Activated T-cell treated with anti-CD3 and anti-CD28 coated beads, Interleukin-2, amount 50 U/mL, for 24 hours (primary cell): ENCODE data around the gene MAP7.
"Not testable (repeated sequence)": the region's sequence is repeated elsewhere in the genome, so short reads cannot be mapped to it uniquely, and the experiment has no call there.

Experiments
- DNase-seq: peaks from one replicate; pipeline ENCODE4 v3.0.0-alpha.2; 2020
- H3K27ac Mint-ChIP-seq: 2 replicates; pipeline ENCODE4 v1.8.0; 2020; ENCODE audit warnings: mild to moderate bottlenecking, mixed read lengths
- H3K27me3 Mint-ChIP-seq: 2 replicates; pipeline ENCODE4 v1.8.0; 2020; ENCODE audit warnings: mixed read lengths
- H3K36me3 Mint-ChIP-seq: 2 replicates; pipeline ENCODE4 v1.8.0; 2020; ENCODE audit warnings: low read depth, mixed read lengths
- H3K4me1 Mint-ChIP-seq: 2 replicates; pipeline ENCODE4 v1.8.0; 2020; ENCODE audit warnings: low read depth, mixed read lengths
- H3K4me3 Mint-ChIP-seq: 2 replicates; pipeline ENCODE4 v1.8.0; 2020; ENCODE audit warnings: mild to moderate bottlenecking, moderate library complexity, mixed read lengths
- H3K9me3 Mint-ChIP-seq: 2 replicates; pipeline ENCODE4 v1.8.0; 2020; ENCODE audit warnings: mixed read lengths

The MAP7 gene

DNA sequence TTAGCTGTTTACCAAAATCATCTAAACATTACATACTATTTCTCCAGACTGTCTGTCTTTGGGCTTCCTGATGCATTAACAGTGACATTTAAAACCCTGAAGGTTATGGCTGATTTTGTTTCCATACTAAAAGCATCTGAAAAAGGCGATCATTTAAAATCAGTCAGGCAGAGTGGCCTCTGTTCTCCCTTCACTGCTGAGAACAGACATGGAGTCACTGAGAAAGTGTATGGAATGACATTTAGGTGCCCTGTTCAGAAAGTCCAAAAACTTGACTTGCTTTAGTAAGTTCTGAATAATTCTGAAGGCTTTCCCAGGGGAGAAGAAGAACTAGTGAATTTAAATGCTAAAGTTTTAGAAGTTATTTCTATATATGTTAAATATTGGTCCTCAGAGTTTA, 83.0 kb downstream of the MAP7 start:
- peaks cover 3% of the 10 kb centered on the region for H3K27me3 Mint-ChIP-seq

DNA sequence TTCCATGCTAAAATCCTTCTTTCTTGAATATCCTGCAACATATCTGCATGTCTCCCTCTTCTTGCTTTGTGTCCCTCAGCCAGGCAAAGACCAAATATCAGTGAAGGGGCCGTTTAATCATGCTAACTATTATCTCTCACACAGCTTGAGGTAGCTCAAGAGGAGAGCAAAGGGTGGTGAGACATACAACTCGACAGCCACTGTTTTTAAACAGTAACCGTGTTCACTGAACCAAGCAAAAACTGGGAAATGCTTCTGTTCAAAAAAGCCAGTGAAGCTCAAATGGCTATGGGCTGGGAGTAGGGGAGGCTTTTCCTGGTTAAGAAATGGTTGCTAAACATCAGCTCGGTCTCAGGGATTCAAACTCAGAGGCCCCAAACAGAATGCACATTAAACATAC, 83.4 kb downstream of the MAP7 start:
- Mint-ChIP-seq H3K9me3 (no peaks in the 10 kb centered on the region), H3K36me3 (no peaks in the 10 kb centered on the region), H3K27ac (no peak overlapping the region), H3K4me3 (no peak overlapping the region), H3K27me3 (peaks cover 3% of the 10 kb centered on the region), H3K4me1 (peaks cover 12% of the 10 kb centered on the region)
- DNase-seq, result no peak

More for the DNA sequence above, 83.0 kb downstream of the MAP7 start:
- no peaks in the 10 kb centered on the region for H3K9me3 Mint-ChIP-seq
- no peak for DNase-seq
- peaks cover 12% of the 10 kb centered on the region for H3K4me1 Mint-ChIP-seq
- H3K4me3 Mint-ChIP-seq, result no peak overlapping the region
- no peaks in the 10 kb centered on the region for H3K36me3 Mint-ChIP-seq
- H3K27ac Mint-ChIP-seq, result no peak overlapping the region

DNA sequence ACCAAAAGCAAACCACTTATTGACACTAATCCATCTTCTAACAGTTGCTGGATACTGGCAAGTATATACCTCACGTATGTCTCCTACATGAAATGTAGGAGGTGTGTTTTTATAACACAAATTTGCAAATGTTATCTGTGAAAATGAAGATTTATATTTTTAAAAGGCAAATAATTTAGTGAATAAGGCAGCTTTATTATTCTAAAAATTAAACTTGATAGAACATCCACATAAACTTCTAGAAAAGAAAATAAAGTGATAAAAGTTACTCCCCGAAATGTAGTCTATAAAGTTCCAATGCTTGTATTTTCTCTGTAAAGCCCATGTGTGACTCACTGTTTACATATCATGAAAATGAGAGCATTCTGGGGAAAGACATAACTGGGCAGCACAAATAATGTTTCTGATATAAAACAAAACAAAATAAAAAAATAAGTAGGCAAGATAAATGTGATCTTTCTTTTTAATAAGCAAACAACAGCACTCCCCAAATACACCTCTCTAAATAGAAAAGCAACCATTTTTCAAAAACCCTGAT, 84.4 kb downstream of the MAP7 start:
- H3K4me1 Mint-ChIP-seq, result peaks cover 10% of the 10 kb centered on the region
- DNase-seq, result no peak
- no peak overlapping the region for H3K27ac Mint-ChIP-seq
- H3K36me3 Mint-ChIP-seq, result no peaks in the 10 kb centered on the region
- H3K27me3 Mint-ChIP-seq, result peaks cover 3% of the 10 kb centered on the region
- H3K4me3 Mint-ChIP-seq, result no peak overlapping the region
- H3K9me3 Mint-ChIP-seq, result no peaks in the 10 kb centered on the region

DNA sequence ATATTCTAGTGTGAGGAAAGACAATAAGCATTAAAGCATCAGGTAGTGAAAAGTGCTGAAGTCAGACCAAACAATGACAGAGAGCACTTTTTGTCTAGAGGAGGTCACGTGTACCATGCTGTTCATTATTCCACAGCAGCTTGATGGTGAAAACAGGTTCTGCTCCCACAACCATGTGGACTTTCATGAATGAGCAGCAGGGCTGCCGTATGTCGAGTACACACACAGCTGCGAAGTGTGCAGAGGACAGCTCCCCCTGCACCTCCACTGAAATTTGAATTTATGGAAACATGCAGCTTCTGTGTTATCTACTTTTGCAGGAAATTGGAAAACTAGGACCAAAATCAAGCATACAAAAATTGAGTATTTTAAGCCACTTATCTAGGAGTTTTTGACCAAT, 85.3 kb downstream of the MAP7 start:
- H3K9me3 Mint-ChIP-seq, result no peaks in the 10 kb centered on the region
- H3K4me1 Mint-ChIP-seq, result peaks cover 10% of the 10 kb centered on the region
- no peaks in the 10 kb centered on the region for H3K27me3 Mint-ChIP-seq
- no peak overlapping the region for H3K4me3 Mint-ChIP-seq
- H3K36me3 Mint-ChIP-seq, result no peaks in the 10 kb centered on the region
- no peak overlapping the region for H3K27ac Mint-ChIP-seq
- DNase-seq, result no peak

DNA sequence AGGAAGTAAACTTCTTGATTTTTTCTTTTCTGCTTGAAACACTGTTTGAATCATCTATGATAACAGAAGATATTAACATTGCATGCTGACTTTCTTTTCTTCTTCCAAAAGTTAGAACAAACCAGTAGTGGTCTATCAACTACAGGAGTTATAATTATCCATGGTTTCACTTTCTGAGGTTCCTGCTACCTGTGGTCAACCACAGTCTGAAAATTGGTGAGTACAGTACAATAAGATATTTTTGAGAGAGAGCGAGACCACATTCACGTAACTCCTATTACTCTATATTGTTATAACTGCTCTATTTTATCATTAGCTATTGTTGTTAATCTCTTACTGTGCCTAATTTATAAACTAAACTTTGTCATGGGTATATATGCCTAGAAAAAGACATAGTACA, 86.1 kb downstream of the MAP7 start:
- no peaks in the 10 kb centered on the region for H3K27me3 Mint-ChIP-seq
- no peaks in the 10 kb centered on the region for H3K36me3 Mint-ChIP-seq
- H3K9me3 Mint-ChIP-seq, result no peaks in the 10 kb centered on the region
- DNase-seq, result no peak
- H3K4me3 Mint-ChIP-seq, result no peak overlapping the region
- peaks cover 10% of the 10 kb centered on the region for H3K4me1 Mint-ChIP-seq
- no peak overlapping the region for H3K27ac Mint-ChIP-seq

GRCh38 chr6:136463743-136464142, 86.5 kb downstream of the MAP7 start:
- Mint-ChIP-seq H3K27ac (no peak overlapping the region), H3K4me3 (no peak overlapping the region), H3K27me3 (no peaks in the 10 kb centered on the region), H3K36me3 (no peaks in the 10 kb centered on the region), H3K9me3 (no peaks in the 10 kb centered on the region), H3K4me1 (peaks cover 10% of the 10 kb centered on the region)
- DNase-seq, result no peak

GRCh38 chr6:136446579-136447187, 103.5 kb downstream of the MAP7 start:
- H3K9me3 Mint-ChIP-seq, result peaks cover 2% of the 10 kb centered on the region
- H3K27me3 Mint-ChIP-seq, result peaks cover 4% of the 10 kb centered on the region
- H3K4me3 Mint-ChIP-seq, result no peak overlapping the region
- DNase-seq, result no peak
- H3K27ac Mint-ChIP-seq, result no peak overlapping the region
- no peaks in the 10 kb centered on the region for H3K4me1 Mint-ChIP-seq
- no peaks in the 10 kb centered on the region for H3K36me3 Mint-ChIP-seq

DNA sequence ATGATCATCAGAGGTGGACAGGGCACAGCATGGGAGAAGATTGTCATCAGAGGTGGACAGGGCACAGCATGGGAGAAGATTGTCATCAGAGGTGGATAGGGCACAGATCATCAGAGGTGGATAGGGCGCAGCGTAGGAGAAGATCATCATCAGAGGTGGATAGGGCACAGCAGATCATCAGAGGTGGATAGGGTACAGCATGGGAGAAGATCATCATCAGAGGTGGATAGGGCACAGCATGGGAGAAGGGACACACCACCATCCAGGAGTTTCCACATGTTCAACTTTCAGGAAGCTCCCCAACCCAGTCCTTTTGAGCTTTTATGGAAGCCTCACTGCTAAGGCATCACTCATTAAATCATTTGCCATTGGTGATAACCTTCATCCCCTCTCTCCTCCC, 104.1 kb downstream of the MAP7 start:
- no peak for DNase-seq
- Mint-ChIP-seq H3K4me1 (no peaks in the 10 kb centered on the region), H3K27ac (no peak overlapping the region), H3K4me3 (no peak overlapping the region), H3K36me3 (no peaks in the 10 kb centered on the region), H3K27me3 (peaks cover 4% of the 10 kb centered on the region), H3K9me3 (peaks cover 2% of the 10 kb centered on the region)

DNA sequence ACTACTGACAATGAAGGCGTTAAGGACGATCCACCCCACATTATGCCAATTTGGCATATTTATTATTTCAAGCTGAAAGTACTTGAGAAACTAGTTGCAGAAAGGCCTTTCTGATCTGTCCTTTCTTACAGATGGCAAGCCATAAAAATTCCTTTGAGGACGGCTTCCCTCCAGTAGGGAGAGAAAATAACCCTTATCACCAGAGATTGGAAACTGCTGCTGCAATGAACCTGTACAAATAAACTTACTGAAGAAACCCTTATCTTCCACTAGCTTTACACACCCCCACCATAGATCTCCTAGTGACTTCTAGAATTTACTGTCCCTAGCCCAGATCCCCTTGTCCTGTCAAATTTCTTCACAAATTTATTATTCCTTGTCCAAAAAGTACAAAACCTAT, 105.2 kb downstream of the MAP7 start:
- Mint-ChIP-seq H3K4me3 (no peak overlapping the region), H3K27ac (no peak overlapping the region), H3K27me3 (peaks cover 4% of the 10 kb centered on the region), H3K9me3 (no peaks in the 10 kb centered on the region), H3K4me1 (no peaks in the 10 kb centered on the region), H3K36me3 (no peaks in the 10 kb centered on the region)
- no peak for DNase-seq

DNA sequence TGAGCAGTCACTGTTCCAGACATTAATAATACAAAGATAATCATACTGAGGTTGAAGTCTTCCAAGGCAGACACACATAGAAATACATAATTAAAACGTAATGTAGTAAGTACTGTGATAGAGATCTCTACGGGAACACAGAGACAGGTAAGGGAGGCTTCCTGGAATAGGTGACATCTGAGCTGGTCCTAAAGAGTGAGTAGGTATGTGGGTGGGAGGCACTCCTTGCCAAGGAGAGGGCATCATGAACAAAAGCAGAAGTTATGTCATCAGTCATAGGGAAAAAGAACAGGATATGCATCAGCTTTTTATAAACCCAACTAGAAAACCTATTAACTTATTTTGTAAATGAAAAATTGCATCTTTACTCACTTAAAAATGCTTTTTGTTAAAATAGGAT, 110.0 kb downstream of the MAP7 start:
- no peaks in the 10 kb centered on the region for H3K4me1 Mint-ChIP-seq
- H3K27me3 Mint-ChIP-seq, result no peaks in the 10 kb centered on the region
- no peaks in the 10 kb centered on the region for H3K9me3 Mint-ChIP-seq
- no peak overlapping the region for H3K4me3 Mint-ChIP-seq
- DNase-seq, result no peak
- no peaks in the 10 kb centered on the region for H3K36me3 Mint-ChIP-seq
- H3K27ac Mint-ChIP-seq, result no peak overlapping the region

DNA sequence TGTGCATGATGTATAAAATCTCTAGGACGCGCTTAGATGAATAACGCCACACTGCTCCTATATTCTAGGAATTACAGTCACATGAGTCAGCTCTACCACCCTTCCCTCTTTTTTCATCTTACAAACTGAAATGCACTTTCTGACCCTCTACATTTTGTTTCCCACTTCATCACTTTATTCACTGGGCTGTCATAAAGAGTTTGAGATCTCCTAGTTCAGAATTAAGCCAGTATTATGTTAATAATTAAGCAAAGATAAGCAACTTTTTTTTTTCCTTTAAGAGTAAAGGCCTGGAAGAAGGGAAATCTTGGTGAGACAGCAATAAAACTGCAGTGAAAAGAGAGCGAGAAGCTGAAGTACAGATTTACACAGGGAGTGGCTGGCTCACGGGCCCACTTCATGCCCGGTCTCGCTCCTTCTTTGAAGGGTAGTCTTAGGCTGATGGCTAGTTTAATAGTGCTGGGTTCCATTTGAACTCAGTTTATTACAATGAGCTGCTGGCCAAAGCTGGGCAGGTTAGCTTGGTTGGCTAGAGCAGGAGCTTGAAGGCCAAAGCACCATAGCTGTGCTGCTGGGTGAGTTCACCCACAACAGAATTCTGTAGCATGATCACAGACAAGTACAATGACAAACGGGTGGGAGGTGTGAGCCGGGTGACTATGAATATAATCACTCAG, 110.6 kb downstream of the MAP7 start:
- H3K27ac Mint-ChIP-seq, result no peak overlapping the region
- no peaks in the 10 kb centered on the region for H3K4me1 Mint-ChIP-seq
- H3K27me3 Mint-ChIP-seq, result no peaks in the 10 kb centered on the region
- no peak for DNase-seq
- no peak overlapping the region for H3K4me3 Mint-ChIP-seq
- H3K9me3 Mint-ChIP-seq, result no peaks in the 10 kb centered on the region
- H3K36me3 Mint-ChIP-seq, result no peaks in the 10 kb centered on the region

DNA sequence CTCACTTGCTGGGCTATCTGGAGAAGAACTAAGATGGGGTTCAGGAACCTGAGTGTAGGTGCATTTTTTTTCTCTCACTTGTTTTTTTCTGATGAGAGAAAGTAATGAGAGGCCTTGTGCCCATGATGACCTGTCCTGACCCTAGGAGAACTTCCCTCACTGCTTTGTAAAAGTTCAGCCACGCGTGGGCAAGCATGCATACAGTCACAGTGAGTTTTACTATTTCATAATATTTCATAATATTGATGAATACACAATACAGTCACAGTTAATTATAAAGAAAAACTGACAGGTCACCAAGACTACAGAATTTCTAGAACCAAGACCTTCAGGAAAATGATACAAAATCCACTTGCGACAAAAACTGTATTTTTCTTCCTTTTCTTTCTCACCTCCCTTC, 111.8 kb downstream of the MAP7 start:
- no peak overlapping the region for H3K4me3 Mint-ChIP-seq
- H3K9me3 Mint-ChIP-seq, result no peaks in the 10 kb centered on the region
- H3K27ac Mint-ChIP-seq, result no peak overlapping the region
- H3K27me3 Mint-ChIP-seq, result no peaks in the 10 kb centered on the region
- no peak for DNase-seq
- no peaks in the 10 kb centered on the region for H3K4me1 Mint-ChIP-seq
- no peaks in the 10 kb centered on the region for H3K36me3 Mint-ChIP-seq

GRCh38 chr6:136437246-136437645, 113.0 kb downstream of the MAP7 start:
- Mint-ChIP-seq H3K9me3 (no peaks in the 10 kb centered on the region), H3K4me1 (no peaks in the 10 kb centered on the region), H3K36me3 (no peaks in the 10 kb centered on the region)

GRCh38 chr6:136435101-136435500, 115.1 kb downstream of the MAP7 start:
- Mint-ChIP-seq H3K4me3 (no peak overlapping the region), H3K36me3 (no peaks in the 10 kb centered on the region), H3K9me3 (no peaks in the 10 kb centered on the region), H3K4me1 (no peaks in the 10 kb centered on the region), H3K27me3 (no peaks in the 10 kb centered on the region), H3K27ac (no peak overlapping the region)
- DNase-seq, result no peak

More at GRCh38 chr6:136437246-136437645, 113.0 kb downstream of the MAP7 start:
- Mint-ChIP-seq H3K4me3 (no peak overlapping the region), H3K27ac (no peak overlapping the region), H3K27me3 (no peaks in the 10 kb centered on the region)
- no peak for DNase-seq

DNA sequence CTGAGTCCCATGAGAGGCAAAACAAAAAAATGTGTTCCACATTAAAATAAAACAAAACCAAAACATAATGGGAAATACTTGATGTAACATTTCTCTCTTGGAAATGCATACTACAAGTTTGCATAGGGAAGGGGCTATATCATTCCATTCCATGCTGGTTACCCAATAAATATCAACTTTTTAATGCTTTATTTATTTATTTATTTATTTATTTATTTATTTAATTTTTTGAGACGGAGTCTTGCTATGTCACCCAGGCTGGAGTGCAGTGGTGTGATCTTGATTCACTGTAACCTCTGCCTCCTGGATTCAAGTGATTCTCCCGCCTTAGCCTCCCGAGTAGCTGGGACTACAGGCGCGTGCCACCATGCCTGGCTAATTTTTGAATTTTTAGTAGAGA, 118.9 kb downstream of the MAP7 start:
- not testable (repeated sequence) for H3K27me3 Mint-ChIP-seq, DNase-seq, H3K4me3 Mint-ChIP-seq, H3K9me3 Mint-ChIP-seq, H3K4me1 Mint-ChIP-seq, H3K27ac Mint-ChIP-seq, H3K36me3 Mint-ChIP-seq
